Measurements from ENCODE around the gene ASIC4. TPM values are rescaled to one million over a fixed set of nuclear protein-coding genes. Genes with fewer than 3 reads are reported as not detected.

ASIC4 gene
- total and polyA plus RNA-seq, 9 of the 15 experiments (the other 6 are each of a cell fraction or from before 2014, with no cell fraction given): 0.07 to 19.2 (median 4.8) TPM

DNA sequence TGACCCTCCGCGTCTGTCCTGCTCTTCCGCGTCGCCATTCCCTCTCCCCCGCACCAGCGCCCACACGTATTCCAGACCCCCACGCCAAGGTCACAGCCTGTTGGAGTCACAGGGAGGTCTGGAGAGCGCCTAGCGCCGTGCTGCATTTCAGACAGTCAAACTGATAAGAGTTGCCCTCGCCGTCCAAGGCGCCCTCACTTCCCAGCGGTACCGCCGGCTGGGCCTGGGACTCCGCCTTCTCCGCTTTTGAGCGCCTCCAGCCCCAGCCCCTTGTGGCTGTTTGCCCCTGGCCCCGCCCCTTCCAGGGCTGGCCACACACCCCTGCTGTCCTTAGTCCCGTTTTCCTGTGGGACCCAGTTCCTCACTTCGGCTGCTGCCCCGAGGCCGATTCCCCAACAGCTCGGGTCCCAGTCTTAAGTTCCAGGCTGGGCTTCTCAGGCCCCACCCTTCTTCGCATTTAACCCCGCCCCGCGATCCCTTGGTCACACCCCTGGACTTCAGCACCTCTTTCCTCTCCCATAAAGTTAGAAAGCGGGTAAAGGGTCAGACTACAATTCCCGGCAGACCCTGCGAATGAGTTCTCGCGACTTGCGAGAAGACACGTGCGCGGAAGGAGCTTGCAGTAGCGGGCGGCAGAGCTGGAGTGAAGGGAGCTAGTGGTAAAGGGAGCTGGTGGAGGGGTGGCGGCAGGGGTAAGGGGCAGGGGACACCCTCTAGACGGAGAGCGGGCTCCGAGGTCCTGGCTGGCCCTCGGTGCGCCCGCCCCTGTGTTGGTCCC is 15.8 kb upstream of the ASIC4 start, which contains the start of gene GMPPA (continued):
- TF ChIP-seq ZNF121 (CRISPR knock-in tag; conservative IDR thresholded peaks at IDR 0.05) (no peak), BRD9 (IDR thresholded peaks at IDR 0.05; ENCODE audit: low read depth, partially characterized antibody) (peak; percentile 84), LEF1 (IDR thresholded peaks at IDR 0.05) (no peak; the same call in 1 of the 2 replicates), PTTG1 (tag; IDR thresholded peaks at IDR 0.05; ENCODE audit: low read depth) (no peak), GTF3C2 (IDR thresholded peaks at IDR 0.05; ENCODE audit: borderline replicate concordance, extremely low read depth, insufficient read length) (no peak), SFPQ (IDR thresholded peaks at IDR 0.05; ENCODE audit: low read depth, low read length) (no peak)
- TF ChIP-seq, protein P1, sequence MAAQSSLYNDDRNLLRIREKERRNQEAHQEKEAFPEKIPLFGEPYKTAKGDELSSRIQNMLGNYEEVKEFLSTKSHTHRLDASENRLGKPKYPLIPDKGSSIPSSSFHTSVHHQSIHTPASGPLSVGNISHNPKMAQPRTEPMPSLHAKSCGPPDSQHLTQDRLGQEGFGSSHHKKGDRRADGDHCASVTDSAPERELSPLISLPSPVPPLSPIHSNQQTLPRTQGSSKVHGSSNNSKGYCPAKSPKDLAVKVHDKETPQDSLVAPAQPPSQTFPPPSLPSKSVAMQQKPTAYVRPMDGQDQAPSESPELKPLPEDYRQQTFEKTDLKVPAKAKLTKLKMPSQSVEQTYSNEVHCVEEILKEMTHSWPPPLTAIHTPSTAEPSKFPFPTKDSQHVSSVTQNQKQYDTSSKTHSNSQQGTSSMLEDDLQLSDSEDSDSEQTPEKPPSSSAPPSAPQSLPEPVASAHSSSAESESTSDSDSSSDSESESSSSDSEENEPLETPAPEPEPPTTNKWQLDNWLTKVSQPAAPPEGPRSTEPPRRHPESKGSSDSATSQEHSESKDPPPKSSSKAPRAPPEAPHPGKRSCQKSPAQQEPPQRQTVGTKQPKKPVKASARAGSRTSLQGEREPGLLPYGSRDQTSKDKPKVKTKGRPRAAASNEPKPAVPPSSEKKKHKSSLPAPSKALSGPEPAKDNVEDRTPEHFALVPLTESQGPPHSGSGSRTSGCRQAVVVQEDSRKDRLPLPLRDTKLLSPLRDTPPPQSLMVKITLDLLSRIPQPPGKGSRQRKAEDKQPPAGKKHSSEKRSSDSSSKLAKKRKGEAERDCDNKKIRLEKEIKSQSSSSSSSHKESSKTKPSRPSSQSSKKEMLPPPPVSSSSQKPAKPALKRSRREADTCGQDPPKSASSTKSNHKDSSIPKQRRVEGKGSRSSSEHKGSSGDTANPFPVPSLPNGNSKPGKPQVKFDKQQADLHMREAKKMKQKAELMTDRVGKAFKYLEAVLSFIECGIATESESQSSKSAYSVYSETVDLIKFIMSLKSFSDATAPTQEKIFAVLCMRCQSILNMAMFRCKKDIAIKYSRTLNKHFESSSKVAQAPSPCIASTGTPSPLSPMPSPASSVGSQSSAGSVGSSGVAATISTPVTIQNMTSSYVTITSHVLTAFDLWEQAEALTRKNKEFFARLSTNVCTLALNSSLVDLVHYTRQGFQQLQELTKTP (IDR thresholded peaks at IDR 0.05; ENCODE audit: low read depth in 1 of 2, partially characterized antibody in 2 of 2): peak; percentile 42 to 81
- TF ChIP-seq, protein P2, sequence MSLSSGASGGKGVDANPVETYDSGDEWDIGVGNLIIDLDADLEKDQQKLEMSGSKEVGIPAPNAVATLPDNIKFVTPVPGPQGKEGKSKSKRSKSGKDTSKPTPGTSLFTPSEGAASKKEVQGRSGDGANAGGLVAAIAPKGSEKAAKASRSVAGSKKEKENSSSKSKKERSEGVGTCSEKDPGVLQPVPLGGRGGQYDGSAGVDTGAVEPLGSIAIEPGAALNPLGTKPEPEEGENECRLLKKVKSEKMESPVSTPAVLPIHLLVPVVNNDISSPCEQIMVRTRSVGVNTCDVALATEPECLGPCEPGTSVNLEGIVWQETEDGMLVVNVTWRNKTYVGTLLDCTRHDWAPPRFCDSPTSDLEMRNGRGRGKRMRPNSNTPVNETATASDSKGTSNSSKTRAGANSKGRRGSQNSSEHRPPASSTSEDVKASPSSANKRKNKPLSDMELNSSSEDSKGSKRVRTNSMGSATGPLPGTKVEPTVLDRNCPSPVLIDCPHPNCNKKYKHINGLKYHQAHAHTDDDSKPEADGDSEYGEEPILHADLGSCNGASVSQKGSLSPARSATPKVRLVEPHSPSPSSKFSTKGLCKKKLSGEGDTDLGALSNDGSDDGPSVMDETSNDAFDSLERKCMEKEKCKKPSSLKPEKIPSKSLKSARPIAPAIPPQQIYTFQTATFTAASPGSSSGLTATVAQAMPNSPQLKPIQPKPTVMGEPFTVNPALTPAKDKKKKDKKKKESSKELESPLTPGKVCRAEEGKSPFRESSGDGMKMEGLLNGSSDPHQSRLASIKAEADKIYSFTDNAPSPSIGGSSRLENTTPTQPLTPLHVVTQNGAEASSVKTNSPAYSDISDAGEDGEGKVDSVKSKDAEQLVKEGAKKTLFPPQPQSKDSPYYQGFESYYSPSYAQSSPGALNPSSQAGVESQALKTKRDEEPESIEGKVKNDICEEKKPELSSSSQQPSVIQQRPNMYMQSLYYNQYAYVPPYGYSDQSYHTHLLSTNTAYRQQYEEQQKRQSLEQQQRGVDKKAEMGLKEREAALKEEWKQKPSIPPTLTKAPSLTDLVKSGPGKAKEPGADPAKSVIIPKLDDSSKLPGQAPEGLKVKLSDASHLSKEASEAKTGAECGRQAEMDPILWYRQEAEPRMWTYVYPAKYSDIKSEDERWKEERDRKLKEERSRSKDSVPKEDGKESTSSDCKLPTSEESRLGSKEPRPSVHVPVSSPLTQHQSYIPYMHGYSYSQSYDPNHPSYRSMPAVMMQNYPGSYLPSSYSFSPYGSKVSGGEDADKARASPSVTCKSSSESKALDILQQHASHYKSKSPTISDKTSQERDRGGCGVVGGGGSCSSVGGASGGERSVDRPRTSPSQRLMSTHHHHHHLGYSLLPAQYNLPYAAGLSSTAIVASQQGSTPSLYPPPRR (CRISPR knock-in tag; IDR thresholded peaks at IDR 0.05; ENCODE audit: borderline replicate concordance): no peak
- TF ChIP-seq, protein P3, sequence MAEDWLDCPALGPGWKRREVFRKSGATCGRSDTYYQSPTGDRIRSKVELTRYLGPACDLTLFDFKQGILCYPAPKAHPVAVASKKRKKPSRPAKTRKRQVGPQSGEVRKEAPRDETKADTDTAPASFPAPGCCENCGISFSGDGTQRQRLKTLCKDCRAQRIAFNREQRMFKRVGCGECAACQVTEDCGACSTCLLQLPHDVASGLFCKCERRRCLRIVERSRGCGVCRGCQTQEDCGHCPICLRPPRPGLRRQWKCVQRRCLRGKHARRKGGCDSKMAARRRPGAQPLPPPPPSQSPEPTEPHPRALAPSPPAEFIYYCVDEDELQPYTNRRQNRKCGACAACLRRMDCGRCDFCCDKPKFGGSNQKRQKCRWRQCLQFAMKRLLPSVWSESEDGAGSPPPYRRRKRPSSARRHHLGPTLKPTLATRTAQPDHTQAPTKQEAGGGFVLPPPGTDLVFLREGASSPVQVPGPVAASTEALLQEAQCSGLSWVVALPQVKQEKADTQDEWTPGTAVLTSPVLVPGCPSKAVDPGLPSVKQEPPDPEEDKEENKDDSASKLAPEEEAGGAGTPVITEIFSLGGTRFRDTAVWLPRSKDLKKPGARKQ (CRISPR knock-in tag; IDR thresholded peaks at IDR 0.05): no peak

Data from K562 (cell line).